Neuronal stem cell (in vitro differentiated cells): Measurements from ENCODE around the gene RHOXF2.
"Not testable (repeated sequence)": the region's sequence is repeated elsewhere in the genome, so short reads cannot be mapped to it uniquely, and the experiment has no call there.

Source experiments
- DNase-seq: peaks from one replicate; pipeline ENCODE4 v3.0.0-alpha.2; 2013; ENCODE audit warnings: low spot score
- H2AFZ ChIP-seq: one replicate; pipeline ENCODE4 v1.6.1; 2013; ENCODE audit warnings: mild to moderate bottlenecking, low read length, inconsistent platforms
- H2AK5ac ChIP-seq: 2 replicates; pipeline ENCODE4 v1.6.1; 2013; ENCODE audit warnings: low read depth, mild to moderate bottlenecking, inconsistent platforms, low read length, moderate library complexity, mixed read lengths
- H2BK120ac ChIP-seq: 2 replicates; pipeline ENCODE4 v1.6.1; 2013; ENCODE audit warnings: low read depth, mild to moderate bottlenecking, inconsistent platforms, low read length, moderate library complexity, mixed read lengths
- H2BK12ac ChIP-seq: one replicate; pipeline ENCODE4 v1.6.1; 2013; ENCODE audit warnings: low read length, inconsistent platforms
- H2BK15ac ChIP-seq: 2 replicates; pipeline ENCODE4 v1.6.1; 2013; ENCODE audit warnings: mild to moderate bottlenecking, low read length, inconsistent platforms, mixed read lengths
- H2BK5ac ChIP-seq: one replicate; pipeline ENCODE4 v1.6.1; 2013; ENCODE audit warnings: inconsistent platforms, mild to moderate bottlenecking, low read length, moderate library complexity
- H3K14ac ChIP-seq: one replicate; pipeline ENCODE4 v1.6.1; 2013; ENCODE audit warnings: low read length, inconsistent platforms
- H3K18ac ChIP-seq: 2 replicates; pipeline ENCODE4 v1.6.1; 2013; ENCODE audit warnings: low read length, inconsistent platforms
- H3K23ac ChIP-seq: 2 replicates; pipeline ENCODE4 v1.6.1; 2013; ENCODE audit warnings: low read depth, mild to moderate bottlenecking, mixed read lengths, low read length, inconsistent platforms; ENCODE audit not compliant: poor library complexity
- H3K27ac ChIP-seq: replicated peaks from 3 replicates; pipeline ENCODE4 v1.5.1; 2013; ENCODE audit warnings: low read length, inconsistent platforms
- H3K27me3 ChIP-seq, 3 experiments: 2 replicates each; pipeline ENCODE4 v1.6.1; 2013; ENCODE audit warnings: low read length in 3 of 3, mild to moderate bottlenecking in 2 of 3, inconsistent platforms in 1 of 3, low read depth in 1 of 3, mixed read lengths in 1 of 3, moderate library complexity in 1 of 3; ENCODE audit not compliant: control insufficient read depth in 3 of 3, insufficient read depth in 3 of 3
- H3K36me3 ChIP-seq, 2 donors: replicated peaks in 1 of 2; 2 replicates each; pipeline ENCODE4 v1.6.1; 2013; ENCODE audit warnings: low read length in 2 of 2; ENCODE audit not compliant: control insufficient read depth in 2 of 2, insufficient read depth in 2 of 2
- H3K4ac ChIP-seq: 2 replicates; pipeline ENCODE4 v1.6.1; 2013; ENCODE audit warnings: inconsistent platforms, mild to moderate bottlenecking, low read length, moderate library complexity
- H3K4me1 ChIP-seq, 2 donors: 1 replicate in 1 of 2; 2 replicates in 1 of 2; pipeline ENCODE4 v1.6.1; 2013; ENCODE audit warnings: low read length in 2 of 2, low read depth in 1 of 2; ENCODE audit not compliant: control insufficient read depth in 2 of 2, insufficient read depth in 1 of 2
- H3K4me2 ChIP-seq: one replicate; pipeline ENCODE4 v1.6.1; 2013; ENCODE audit warnings: mild to moderate bottlenecking, low read length, inconsistent platforms; ENCODE audit not compliant: insufficient read depth, poor library complexity, severe bottlenecking
- H3K4me3 ChIP-seq, 2 donors: 2 replicates each; pipeline ENCODE4 v1.5.1; 2013; ENCODE audit warnings: low read length in 2 of 2, mild to moderate bottlenecking in 2 of 2, inconsistent platforms in 1 of 2, moderate library complexity in 1 of 2
- H3K79me1 ChIP-seq: one replicate; pipeline ENCODE4 v1.6.1; 2013; ENCODE audit warnings: low read depth, mild to moderate bottlenecking, inconsistent platforms, low read length, moderate library complexity
- H3K9ac ChIP-seq: one replicate; pipeline ENCODE4 v1.6.1; 2013; ENCODE audit warnings: mild to moderate bottlenecking, low read depth, low read length, inconsistent platforms; ENCODE audit not compliant: poor library complexity
- H3K9me3 ChIP-seq, 2 donors: replicated peaks in 1 of 2; 2 replicates each; pipeline versions ENCODE3 to v1.6.1; 2013; ENCODE audit warnings: low read length in 2 of 2, mild to moderate bottlenecking in 2 of 2, inconsistent platforms in 1 of 2, low read depth in 1 of 2, mixed read lengths in 1 of 2, moderate library complexity in 1 of 2; ENCODE audit not compliant: control insufficient read depth in 2 of 2, insufficient read depth in 1 of 2
- H4K8ac ChIP-seq: one replicate; pipeline ENCODE4 v1.6.1; 2013; ENCODE audit warnings: low read depth, mild to moderate bottlenecking, inconsistent platforms, low read length, moderate library complexity
- H4K91ac ChIP-seq: one replicate; pipeline ENCODE4 v1.6.1; 2013; ENCODE audit warnings: low read length, low read depth, mild to moderate bottlenecking, inconsistent platforms; ENCODE audit not compliant: poor library complexity
- WGBS, 2 donors: extraction: QIAGEN DNeasy Blood & Tissue Kit; methylation state at CpG; one replicate each; pipeline ENCODE4 v1.1.7; 2013; ENCODE audit warnings: missing lambda C conversion rate in 2 of 2, mixed read lengths in 1 of 2; ENCODE audit not compliant: insufficient read length in 2 of 2, insufficient replicate concordance in 1 of 2; ENCODE audit errors: extremely low coverage in 2 of 2; 5-methylcytosine and 5-hydroxymethylcytosine counted together

RHOXF2 gene

GRCh38 chrX:120120223-120120622 is 38.2 kb upstream of the RHOXF2 start:
- no peak overlapping the region for H2BK120ac ChIP-seq
- H4K8ac ChIP-seq: no peak overlapping the region
- no peak overlapping the region for H3K27ac ChIP-seq
- H3K14ac ChIP-seq: no peak overlapping the region
- no peaks in the 10 kb centered on the region for H3K36me3 ChIP-seq
- H2BK15ac ChIP-seq: no peak overlapping the region
- H3K4me3 ChIP-seq: no peak overlapping the region
- H3K9me3 ChIP-seq: no peaks in the 10 kb centered on the region
- H2AFZ ChIP-seq: no peak overlapping the region
- H2AK5ac ChIP-seq: no peak overlapping the region
- H3K27me3 ChIP-seq: peaks cover 0 to 5% (median 0%) of the 10 kb centered on the region in 3 experiments
- H4K91ac ChIP-seq: no peak overlapping the region
- no peak for DNase-seq
- H2BK5ac ChIP-seq: no peak overlapping the region
- H3K23ac ChIP-seq: no peak overlapping the region
- H3K18ac ChIP-seq: no peak overlapping the region
- WGBS, 2 donors: no CpG with 5 or more reads among the region's 12 CpGs
- H2BK12ac ChIP-seq: no peak overlapping the region
- no peak overlapping the region for H3K4me2 ChIP-seq
- no peak overlapping the region for H3K4ac ChIP-seq
- no peak overlapping the region for H3K9ac ChIP-seq
- H3K4me1 ChIP-seq: no peaks in the 10 kb centered on the region
- no peaks in the 10 kb centered on the region for H3K79me1 ChIP-seq

GRCh38 chrX:120125444-120125843 is 33.0 kb upstream of the RHOXF2 start:
- no peak overlapping the region for H2BK15ac ChIP-seq
- no peaks in the 10 kb centered on the region for H3K9me3 ChIP-seq
- no peak overlapping the region for H3K18ac ChIP-seq
- H3K27me3 ChIP-seq: peaks cover 0 to 5% (median 0%) of the 10 kb centered on the region in 3 experiments
- H3K14ac ChIP-seq: no peak overlapping the region
- no peaks in the 10 kb centered on the region for H3K4me1 ChIP-seq
- H4K91ac ChIP-seq: no peak overlapping the region
- no peak overlapping the region for H3K4me2 ChIP-seq
- H2BK12ac ChIP-seq: no peak overlapping the region
- WGBS, 2 donors: no CpG with 5 or more reads among the region's 3 CpGs
- H3K79me1 ChIP-seq: no peaks in the 10 kb centered on the region
- H3K27ac ChIP-seq: no peak overlapping the region
- no peak overlapping the region for H2AK5ac ChIP-seq
- no peak overlapping the region for H3K4me3 ChIP-seq
- H3K4ac ChIP-seq: no peak overlapping the region
- H3K36me3 ChIP-seq: no peaks in the 10 kb centered on the region
- no peak overlapping the region for H2BK120ac ChIP-seq
- no peak for DNase-seq
- no peak overlapping the region for H3K9ac ChIP-seq
- H2AFZ ChIP-seq: no peak overlapping the region
- H3K23ac ChIP-seq: no peak overlapping the region
- no peak overlapping the region for H2BK5ac ChIP-seq
- H4K8ac ChIP-seq: no peak overlapping the region

- H4K91ac ChIP-seq, H3K18ac ChIP-seq, H3K14ac ChIP-seq, H2BK15ac ChIP-seq, H3K9me3 ChIP-seq, H3K4ac ChIP-seq, DNase-seq, H3K27me3 ChIP-seq, H2BK12ac ChIP-seq, H3K79me1 ChIP-seq, H3K23ac ChIP-seq, H2AK5ac ChIP-seq, H4K8ac ChIP-seq, H3K9ac ChIP-seq, H3K4me1 ChIP-seq, H3K27ac ChIP-seq, H3K4me3 ChIP-seq, H2AFZ ChIP-seq, H2BK5ac ChIP-seq, H2BK120ac ChIP-seq, H3K36me3 ChIP-seq, H3K4me2 ChIP-seq: not testable (repeated sequence)
- no CpG with 5 or more reads among the region's 5 CpGs for WGBS, 2 donors
Measured at GRCh38 chrX:120128306-120128846, 30.0 kb upstream of the RHOXF2 start.

- no peak overlapping the region for H2BK5ac ChIP-seq
Measured at GRCh38 chrX:120136128-120136527, 22.3 kb upstream of the RHOXF2 start.

More at GRCh38 chrX:120136128-120136527, 22.3 kb upstream of the RHOXF2 start:
- Histone ChIP-seq H2BK120ac (no peak overlapping the region), H2AFZ (no peak overlapping the region), H4K91ac (no peak overlapping the region), H2BK12ac (no peak overlapping the region), H3K14ac (no peak overlapping the region), H3K27me3 (no peaks in the 10 kb centered on the region), H2BK15ac (no peak overlapping the region), H3K18ac (no peak overlapping the region), H2AK5ac (no peak overlapping the region), H3K4me3 (no peak overlapping the region), H4K8ac (no peak overlapping the region), H3K79me1 (no peaks in the 10 kb centered on the region), H3K23ac (no peak overlapping the region), H3K9ac (no peak overlapping the region), H3K4me1 (no peaks in the 10 kb centered on the region), H3K27ac (no peak overlapping the region), H3K4ac (no peak overlapping the region), H3K9me3 (no peaks in the 10 kb centered on the region), H3K36me3 (no peaks in the 10 kb centered on the region), H3K4me2 (no peak overlapping the region)
- no peak for DNase-seq
- WGBS, 2 donors: no CpG with 5 or more reads among the region's 6 CpGs
